Activated CD8-positive, alpha-beta memory T cell treated with anti-CD3 and anti-CD28 coated beads, Interleukin-2, amount 50 U/mL, for 1 hour (primary cell): Measurements from ENCODE around the gene PRPF6.
A peak's percentile ranks its signal among the peaks of the same experiment; 100 is the strongest.

Experiments used
- DNase-seq: peaks from one replicate; pipeline ENCODE4 v3.0.0-alpha.2; 2020; ENCODE audit errors: extremely low read depth

Gene PRPF6

GRCh38 chr20:64049060-64049877 is 68.3 kb downstream of the PRPF6 start, which contains the start of gene SOX18:
Gene SOX18, minus strand, starts transcription at chr20:64049639. Its CDS starts 123 bp downstream, at chr20:64049516.
- DNase-seq: no peak

GRCh38 chr20:64049878-64050260 is 68.9 kb downstream of the PRPF6 start:
- no peak for DNase-seq

DNA sequence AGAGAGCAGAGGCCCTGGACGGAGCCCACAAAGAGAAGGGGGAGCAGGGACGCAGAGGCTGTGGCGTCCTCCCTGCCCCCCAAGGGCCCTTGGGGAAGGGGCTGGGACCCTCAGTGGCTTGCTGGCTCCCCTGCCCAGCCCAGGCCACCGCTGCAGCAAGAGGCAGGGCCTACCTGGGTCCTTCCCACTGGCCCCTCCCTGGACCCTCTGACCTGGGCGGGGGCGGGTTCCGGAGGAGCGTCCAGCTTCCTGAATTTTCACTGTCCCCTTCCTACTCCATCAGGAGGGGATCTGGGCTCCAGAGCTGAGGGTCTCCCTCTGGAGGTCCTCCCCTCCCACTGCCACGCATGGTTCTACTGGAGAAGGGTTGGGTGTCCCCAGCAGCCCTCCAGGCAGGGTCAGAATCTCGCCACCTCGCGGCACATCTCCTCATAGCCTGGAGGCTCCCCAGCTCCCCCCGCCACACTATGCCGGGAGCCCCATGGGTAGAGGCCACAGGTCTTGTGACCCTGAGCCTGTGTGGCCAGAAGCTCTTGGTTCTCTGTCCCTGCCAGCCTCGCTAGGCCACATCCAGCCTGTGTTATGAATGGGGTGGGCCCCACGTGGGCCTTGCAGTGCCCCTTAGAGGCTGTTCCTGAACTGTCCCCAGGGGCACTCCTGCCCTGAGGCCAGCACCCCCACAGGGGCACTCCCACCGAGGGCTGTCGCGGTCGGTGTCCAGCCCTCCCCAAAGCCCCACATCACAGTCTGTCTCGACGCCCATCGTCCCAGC is 69.5 kb downstream of the PRPF6 start:
- no peak for DNase-seq

DNA sequence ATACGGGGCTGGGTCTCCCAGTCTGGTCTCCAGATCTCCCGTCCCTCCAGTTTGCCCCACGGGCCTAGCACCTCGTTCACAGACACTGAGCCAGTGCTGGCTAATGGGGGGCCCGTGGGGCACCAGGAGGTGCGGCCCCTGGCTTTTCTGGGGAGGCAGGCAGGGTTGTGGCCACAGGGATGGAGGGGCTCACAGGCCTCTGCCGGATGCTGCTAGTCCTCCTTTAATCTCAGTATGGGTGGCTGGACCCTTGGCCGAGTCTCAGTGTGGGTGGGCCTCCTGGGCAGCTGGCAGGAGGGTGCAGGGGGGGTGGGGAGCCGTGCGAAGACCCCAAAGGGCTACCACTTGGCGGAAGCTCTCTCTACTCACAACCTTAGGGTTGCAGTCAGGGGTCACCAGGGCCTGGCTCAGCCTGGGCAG is 70.1 kb downstream of the PRPF6 start:
- DNase-seq: no peak

- DNase-seq: no peak
Observed at GRCh38 chr20:64051561-64052325, 70.8 kb downstream of the PRPF6 start.

GRCh38 chr20:64052326-64052722 is 71.4 kb downstream of the PRPF6 start:
- DNase-seq: no peak

- no peak for DNase-seq
Observed at GRCh38 chr20:64052987-64053840, 72.3 kb downstream of the PRPF6 start.

- DNase-seq: no peak
Observed at GRCh38 chr20:64053841-64054661, 73.1 kb downstream of the PRPF6 start.

GRCh38 chr20:64055396-64055892 is 74.5 kb downstream of the PRPF6 start:
- DNase-seq: no peak

- DNase-seq: no peak
Observed at GRCh38 chr20:64055893-64056638, 75.1 kb downstream of the PRPF6 start.

DNA sequence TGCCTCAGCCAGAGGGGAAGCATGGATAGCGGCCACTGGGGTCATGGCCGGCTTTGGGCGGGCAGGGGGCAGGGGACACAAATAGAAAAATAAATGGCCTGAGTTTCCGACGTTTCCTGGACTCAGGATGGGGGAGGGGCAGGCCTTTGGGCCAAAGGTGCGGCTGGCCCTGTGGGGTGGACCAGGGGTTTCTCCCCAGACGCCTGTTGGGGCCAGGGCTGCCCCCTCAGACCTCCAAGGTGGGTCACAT is 75.6 kb downstream of the PRPF6 start:
- no peak for DNase-seq

DNA sequence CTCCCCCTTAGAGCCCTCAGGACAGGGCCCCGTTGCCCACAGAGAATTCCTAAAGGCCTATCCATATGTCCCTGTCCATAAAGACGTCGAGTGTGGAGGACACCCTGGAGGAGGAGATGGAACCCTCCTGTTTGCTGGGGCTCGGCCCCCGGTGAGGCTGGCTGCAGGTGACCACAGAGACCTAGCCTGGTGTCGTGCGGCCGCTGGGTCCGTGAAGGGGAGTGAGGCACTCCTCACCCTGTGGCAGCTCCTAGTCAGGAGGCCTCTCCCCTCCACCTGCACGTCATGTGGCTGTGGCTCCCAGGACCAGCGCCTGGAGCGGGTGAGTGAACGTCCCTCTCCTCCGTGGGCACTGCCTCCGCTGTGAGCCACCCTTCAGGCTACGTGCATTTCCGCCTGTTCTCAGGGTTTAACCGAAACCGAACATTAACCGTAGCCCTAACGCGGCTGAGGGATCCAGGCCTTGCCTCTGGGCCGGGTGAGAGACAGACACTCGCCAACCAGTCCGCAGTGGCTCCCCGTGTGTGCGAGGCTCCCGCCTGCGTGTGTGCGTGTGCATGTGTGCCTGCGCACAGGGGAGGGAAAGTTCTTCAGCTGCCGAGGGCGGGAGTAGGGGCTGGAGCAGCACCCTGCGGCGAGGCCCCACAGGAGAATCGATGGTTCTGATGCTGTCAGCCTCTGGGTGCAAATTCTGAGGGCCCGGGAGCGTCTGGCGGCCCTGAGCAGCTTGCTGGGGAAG is 76.1 kb downstream of the PRPF6 start:
- DNase-seq: no peak

- no peak for DNase-seq
Observed at GRCh38 chr20:64057628-64058498, 76.9 kb downstream of the PRPF6 start.

- DNase-seq: no peak
Observed at GRCh38 chr20:64058536-64058935, 77.6 kb downstream of the PRPF6 start.

GRCh38 chr20:64062276-64062595 is 81.3 kb downstream of the PRPF6 start:
- DNase-seq: no peak

DNA sequence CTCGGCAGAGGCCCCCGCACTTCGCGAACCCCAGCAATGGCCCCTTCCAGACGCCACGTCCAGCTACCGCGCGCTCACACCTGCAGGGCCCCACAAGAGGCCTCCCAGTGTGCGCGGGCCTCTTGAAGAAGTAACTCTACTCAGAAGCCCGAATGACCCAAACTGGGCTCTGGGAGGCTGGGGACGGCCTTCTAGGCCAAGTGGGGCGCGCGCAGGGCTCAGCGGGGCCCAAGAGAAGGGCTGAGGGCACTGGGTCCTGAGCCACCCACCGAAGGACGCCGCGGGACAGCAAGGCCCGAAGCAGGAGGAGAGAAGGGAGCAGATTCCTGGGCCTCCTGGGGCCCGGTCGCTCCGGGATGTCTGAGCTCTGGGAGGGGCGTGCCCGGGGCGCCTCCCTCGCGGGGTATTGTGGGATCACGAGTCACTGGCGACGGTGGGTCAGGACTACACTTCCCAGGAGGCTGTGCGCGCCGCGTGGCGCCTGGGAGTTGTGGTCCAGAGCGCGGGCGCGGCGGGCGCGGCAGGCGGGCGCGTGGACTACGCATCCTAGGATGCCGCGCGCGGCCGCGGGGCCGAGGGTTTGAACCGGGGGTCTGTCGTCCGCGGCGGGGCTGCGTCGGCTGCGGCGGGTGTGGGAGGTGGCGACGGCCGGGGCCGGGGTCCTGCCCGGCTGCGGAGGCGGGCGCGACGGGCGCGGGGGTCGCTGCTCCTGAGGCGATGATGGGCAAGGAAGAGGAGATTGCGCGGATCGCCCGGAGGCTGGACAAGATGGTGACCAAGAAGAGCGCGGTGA is 81.9 kb downstream of the PRPF6 start, which contains the start of gene TCEA2:
TCEA2 (plus strand) TSS at position 603 of the 793 bp plus-strand sequence; CDS start at position 718, 115 bp downstream.
- peak; percentile 76 for DNase-seq
